Cardiac ventricle fibroblast (primary cell): Measurements from ENCODE around the gene EPC2. TPM values are rescaled to one million over a fixed set of nuclear protein-coding genes. Genes with fewer than 3 reads are reported as not detected.

Experiments
- total RNA-seq: library from RNA; depleted of rRNA; stranded (reverse); fragments of >200 nt; gene quantifications from 2 replicates; pipeline ENCODE4 v1.2.3, GENCODE V29; 2015

EPC2 gene, protein sequence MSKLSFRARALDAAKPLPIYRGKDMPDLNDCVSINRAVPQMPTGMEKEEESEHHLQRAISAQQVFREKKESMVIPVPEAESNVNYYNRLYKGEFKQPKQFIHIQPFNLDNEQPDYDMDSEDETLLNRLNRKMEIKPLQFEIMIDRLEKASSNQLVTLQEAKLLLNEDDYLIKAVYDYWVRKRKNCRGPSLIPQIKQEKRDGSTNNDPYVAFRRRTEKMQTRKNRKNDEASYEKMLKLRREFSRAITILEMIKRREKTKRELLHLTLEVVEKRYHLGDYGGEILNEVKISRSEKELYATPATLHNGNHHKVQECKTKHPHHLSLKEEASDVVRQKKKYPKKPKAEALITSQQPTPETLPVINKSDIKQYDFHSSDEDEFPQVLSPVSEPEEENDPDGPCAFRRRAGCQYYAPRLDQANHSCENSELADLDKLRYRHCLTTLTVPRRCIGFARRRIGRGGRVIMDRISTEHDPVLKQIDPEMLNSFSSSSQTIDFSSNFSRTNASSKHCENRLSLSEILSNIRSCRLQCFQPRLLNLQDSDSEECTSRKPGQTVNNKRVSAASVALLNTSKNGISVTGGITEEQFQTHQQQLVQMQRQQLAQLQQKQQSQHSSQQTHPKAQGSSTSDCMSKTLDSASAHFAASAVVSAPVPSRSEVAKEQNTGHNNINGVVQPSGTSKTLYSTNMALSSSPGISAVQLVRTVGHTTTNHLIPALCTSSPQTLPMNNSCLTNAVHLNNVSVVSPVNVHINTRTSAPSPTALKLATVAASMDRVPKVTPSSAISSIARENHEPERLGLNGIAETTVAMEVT
- total RNA-seq, result 9.0 and 16.5 TPM in 2 replicates

DNA sequence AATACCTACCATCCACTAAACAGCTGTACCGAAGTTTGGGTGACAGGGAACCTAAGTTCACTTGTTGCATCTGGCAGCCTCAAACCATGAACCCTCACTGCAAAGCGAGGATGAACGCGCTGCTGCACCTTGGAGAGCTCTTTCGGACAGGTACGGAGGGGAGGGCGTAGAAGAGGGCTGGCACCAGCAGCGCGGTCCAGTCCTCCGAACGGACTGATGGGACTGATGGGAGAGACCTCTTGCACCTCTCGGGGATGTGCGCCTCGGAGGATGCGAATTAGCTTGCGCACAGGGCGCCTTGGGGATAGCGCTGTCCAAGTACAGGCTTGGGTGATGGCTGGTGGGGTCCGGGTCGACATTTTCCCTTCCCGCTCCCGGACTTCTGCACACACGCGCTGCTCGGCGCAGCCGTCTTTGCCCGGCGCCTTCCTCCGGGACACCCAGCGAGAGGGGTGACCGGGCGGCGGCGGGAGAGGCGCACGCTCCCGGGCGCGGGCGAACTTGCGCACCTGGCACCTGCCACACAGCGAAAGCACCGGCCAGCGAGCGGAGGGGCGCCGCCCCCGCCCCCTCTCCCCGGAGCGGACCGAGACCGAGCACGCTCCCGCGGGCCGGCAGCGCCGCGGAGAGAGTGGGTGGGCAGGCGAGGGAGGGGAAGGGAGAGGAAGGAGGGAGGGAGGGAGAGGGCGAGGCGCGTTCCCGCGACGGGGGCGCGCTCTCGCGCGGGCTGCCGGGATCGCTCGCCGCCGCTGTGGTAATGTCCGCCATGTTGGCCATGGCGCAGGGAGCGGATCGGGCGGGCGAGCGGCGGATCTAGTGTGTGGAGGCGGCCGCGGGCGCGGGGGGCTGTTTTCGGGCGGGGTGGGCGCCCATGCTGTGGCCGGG lies at the start of gene EPC2:
TSS of gene EPC2 (plus strand) at position 754 of the 885 bp plus-strand sequence. CDS start 267 bp downstream, outside the sequence.

Other genes starting within 250 kb of the EPC2 start
- gene KIF5C, start 230.5 kb downstream of the EPC2 start, total RNA-seq, result 0.05 and 0.25 TPM in 2 replicates